Activated naive CD8-positive, alpha-beta T cell treated with anti-CD3 and anti-CD28 coated beads for 36 hours (primary cell): ENCODE measurements around the gene TRAF3IP3. TPM values are rescaled to one million over a fixed set of nuclear protein-coding genes. Genes with fewer than 3 reads are reported as not detected.
A peak's percentile ranks its signal among the peaks of the same experiment; 100 is the strongest.

Experiments used
- DNase-seq: peaks from one replicate; pipeline ENCODE4 v3.0.0; 2021
- H3K27ac Mint-ChIP-seq: one replicate; pipeline ENCODE4 v1.8.0; 2022; ENCODE audit warnings: mild to moderate bottlenecking, moderate library complexity, mixed read lengths
- H3K27me3 Mint-ChIP-seq: one replicate; pipeline ENCODE4 v1.8.0; 2022; ENCODE audit warnings: mild to moderate bottlenecking, mixed read lengths
- H3K36me3 Mint-ChIP-seq: one replicate; pipeline ENCODE4 v1.8.0; 2021; ENCODE audit warnings: mild to moderate bottlenecking, mixed read lengths
- H3K4me1 Mint-ChIP-seq: one replicate; pipeline ENCODE4 v1.8.0; 2021; ENCODE audit warnings: mixed read lengths
- H3K4me3 Mint-ChIP-seq: one replicate; pipeline ENCODE4 v1.8.0; 2022; ENCODE audit warnings: mild to moderate bottlenecking, moderate library complexity, mixed read lengths
- H3K9me3 Mint-ChIP-seq: one replicate; pipeline ENCODE4 v1.8.0; 2022; ENCODE audit warnings: mixed read lengths
- total RNA-seq, 2 experiments: library from RNA; stranded (reverse); gene quantifications; one replicate each; pipeline ENCODE4 v1.2.3, GENCODE V29; 2021

Gene TRAF3IP3
- total RNA-seq, 2 experiments from 2014 or later = 194 to 204 TPM

GRCh38 chr1:209830722-209831121 lies 74.9 kb downstream of the TRAF3IP3 start:
- H3K4me3 Mint-ChIP-seq = no peak overlapping the region
- no peak for DNase-seq
- H3K9me3 Mint-ChIP-seq = no peaks in the 10 kb centered on the region
- no peaks in the 10 kb centered on the region for H3K27me3 Mint-ChIP-seq
- peaks cover 54% of the 10 kb centered on the region for H3K4me1 Mint-ChIP-seq
- H3K36me3 Mint-ChIP-seq = peaks cover 48% of the 10 kb centered on the region
- H3K27ac Mint-ChIP-seq = peak overlapping the region; percentile 1

GRCh38 chr1:209831615-209832014 lies 75.8 kb downstream of the TRAF3IP3 start:
- DNase-seq = no peak
- no peaks in the 10 kb centered on the region for H3K27me3 Mint-ChIP-seq
- no peak overlapping the region for H3K27ac Mint-ChIP-seq
- H3K9me3 Mint-ChIP-seq = no peaks in the 10 kb centered on the region
- no peak overlapping the region for H3K4me3 Mint-ChIP-seq
- H3K4me1 Mint-ChIP-seq = peaks cover 55% of the 10 kb centered on the region
- peaks cover 52% of the 10 kb centered on the region for H3K36me3 Mint-ChIP-seq

Other genes starting within 250 kb of the TRAF3IP3 start
- not detected for gene CAMK1G, start 172.3 kb upstream of the TRAF3IP3 start, total RNA-seq
- under 1 TPM; 0.88 to 0.89 TPM for gene LAMB3, start 103.6 kb upstream of the TRAF3IP3 start, total RNA-seq
- gene G0S2, start 80.6 kb upstream of the TRAF3IP3 start, total RNA-seq = 10 to 100 TPM; 11.4 to 13.1 TPM
- gene HSD11B1, start 51.2 kb upstream of the TRAF3IP3 start, total RNA-seq = under 1 TPM in 1 of 2 experiments, not detected in 1; 0.36 TPM
- gene C1orf74, start 28.5 kb downstream of the TRAF3IP3 start, total RNA-seq = 1 to 10 TPM; 1.5 to 1.7 TPM
- gene IRF6, start 50.1 kb downstream of the TRAF3IP3 start, total RNA-seq = 1 to 10 TPM; 2.1 to 2.4 TPM
- 10 to 100 TPM; 12.2 to 12.5 TPM for gene UTP25, start 71.9 kb downstream of the TRAF3IP3 start, total RNA-seq
- gene SYT14, start 182.2 kb downstream of the TRAF3IP3 start, total RNA-seq = not detected